Measurements from ENCODE around the gene GRB7. TPM values are rescaled to one million over a fixed set of nuclear protein-coding genes. Genes with fewer than 3 reads are reported as not detected.

The GRB7 gene
- total RNA-seq, 1 donor from 2014 or later, result 44.6 TPM

- no peak for TF ChIP-seq CTCF (IDR thresholded peaks at IDR 0.05; ENCODE audit: unreplicated experiment)
- H3K36me3 Mint-ChIP-seq, result no peaks in the 10 kb centered on the region
- H3K4me1 Mint-ChIP-seq, result peaks cover 34% of the 10 kb centered on the region
- H3K27ac Mint-ChIP-seq, result peak overlapping the region; percentile 30
- no peaks in the 10 kb centered on the region for H3K9me3 Mint-ChIP-seq
- H3K27me3 Mint-ChIP-seq (ENCODE audit: low read depth), result peaks cover 29% of the 10 kb centered on the region
- no peak overlapping the region for H3K4me3 Mint-ChIP-seq
- no peak for DNase-seq (ENCODE audit: low spot score in 2 of 2, unreplicated experiment in 2 of 2)
Measured at GRCh38 chr17:39735882-39736281, 1.9 kb upstream of the GRB7 start.

DNA sequence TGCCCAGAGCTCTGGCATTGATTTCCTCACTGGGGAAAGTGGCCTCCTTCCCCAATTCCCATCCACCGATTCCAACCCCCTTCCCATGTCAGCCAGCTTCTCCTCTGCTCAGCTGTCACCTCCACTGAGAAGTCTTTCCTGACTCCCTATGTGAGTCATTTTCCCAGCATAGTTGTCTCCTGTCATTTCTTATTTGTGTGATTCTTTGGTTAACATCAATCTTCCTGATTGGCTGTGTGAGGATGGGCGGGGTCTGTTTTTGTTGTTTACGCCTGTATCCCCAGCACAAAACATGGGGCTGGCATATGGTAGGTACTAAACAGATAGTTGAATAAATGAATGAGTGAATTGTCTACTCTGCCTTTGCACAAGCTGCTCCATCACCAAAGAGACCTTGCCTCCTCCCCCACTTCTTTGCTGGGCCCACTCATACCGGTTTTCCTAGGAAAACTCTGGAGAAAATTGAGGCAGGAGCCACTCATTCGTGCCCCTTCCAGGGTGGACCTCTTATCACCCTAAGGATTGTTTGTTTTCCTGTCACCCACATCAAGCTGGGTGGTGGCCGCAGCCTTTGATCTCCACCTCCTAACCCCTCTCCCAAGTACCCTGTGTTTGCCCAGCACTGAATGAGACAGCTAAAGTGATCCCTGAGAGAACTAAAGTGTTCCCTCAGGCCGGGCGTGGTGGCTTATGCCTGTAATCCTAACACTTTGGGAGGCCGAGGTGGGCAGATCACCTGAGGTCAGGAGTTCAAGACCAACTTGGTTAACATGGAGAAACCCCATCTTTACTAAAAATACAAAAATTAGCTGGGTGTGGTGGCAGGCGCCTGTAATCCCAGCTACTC lies 1.2 kb upstream of the GRB7 start:
- H3K36me3 Mint-ChIP-seq, result no peaks in the 10 kb centered on the region
- peaks cover 29% of the 10 kb centered on the region for H3K27me3 Mint-ChIP-seq (ENCODE audit: low read depth)
- H3K4me1 Mint-ChIP-seq, result peaks cover 39% of the 10 kb centered on the region
- DNase-seq (ENCODE audit: low spot score in 2 of 2, unreplicated experiment in 2 of 2), result no peak
- no peaks in the 10 kb centered on the region for H3K9me3 Mint-ChIP-seq
- H3K27ac Mint-ChIP-seq, result peak overlapping the region; percentile 31
- TF ChIP-seq CTCF (IDR thresholded peaks at IDR 0.05; ENCODE audit: unreplicated experiment), result no peak
- H3K4me3 Mint-ChIP-seq, result peak overlapping the region; percentile 47

DNA sequence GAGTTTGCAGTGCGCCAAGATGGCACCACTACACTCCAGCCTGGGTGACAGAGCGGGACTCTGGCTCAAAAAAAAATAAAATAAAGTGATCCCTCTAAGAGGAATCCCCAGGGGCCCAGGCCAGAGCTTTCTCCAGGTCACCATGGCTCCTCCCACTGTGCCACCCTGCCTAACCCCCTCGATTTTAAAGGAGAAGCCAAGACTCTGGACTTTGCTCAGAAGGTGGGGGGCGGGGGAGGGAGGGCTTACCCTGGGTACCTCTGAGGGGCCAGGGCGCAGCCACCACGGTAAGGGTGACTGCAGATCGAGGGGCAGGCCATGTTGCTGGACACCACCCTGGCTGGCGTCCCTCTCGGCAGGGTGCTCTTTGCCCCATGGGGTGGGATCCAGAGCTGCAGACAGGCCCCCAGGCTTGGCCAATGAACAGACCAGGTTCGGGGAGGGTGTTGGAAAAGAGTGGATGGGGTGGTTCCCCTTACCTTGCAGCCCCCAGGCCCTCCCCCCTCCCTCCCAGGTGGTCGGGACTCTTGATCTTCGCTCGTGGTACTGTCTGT lies 455 bp upstream of the GRB7 start:
- peaks cover 29% of the 10 kb centered on the region for H3K27me3 Mint-ChIP-seq (ENCODE audit: low read depth)
- no peak for TF ChIP-seq CTCF (IDR thresholded peaks at IDR 0.05; ENCODE audit: unreplicated experiment)
- peak overlapping the region; percentile 96 for H3K27ac Mint-ChIP-seq
- peaks cover 39% of the 10 kb centered on the region for H3K4me1 Mint-ChIP-seq
- peak overlapping the region; percentile 89 for H3K4me3 Mint-ChIP-seq
- no peaks in the 10 kb centered on the region for H3K9me3 Mint-ChIP-seq
- DNase-seq (ENCODE audit: low spot score in 2 of 2, unreplicated experiment in 2 of 2), result no peak
- no peaks in the 10 kb centered on the region for H3K36me3 Mint-ChIP-seq

DNA sequence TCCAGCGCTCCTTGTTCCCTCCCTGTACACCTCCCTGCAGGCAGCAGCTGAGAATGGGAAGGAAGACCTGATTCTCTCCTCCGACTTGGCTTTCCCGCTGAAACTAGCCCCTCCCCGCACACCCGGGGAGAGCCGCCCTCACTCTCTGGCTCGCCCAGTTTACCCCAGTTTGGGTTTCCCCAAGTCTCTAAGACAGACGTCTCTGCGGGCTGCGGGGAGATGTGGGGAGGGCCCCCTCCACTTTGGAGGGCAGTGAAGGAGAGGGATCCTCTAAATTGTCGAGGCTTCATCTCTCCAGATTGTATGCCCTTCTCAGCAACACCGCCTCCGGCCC lies 797 bp downstream of the GRB7 start:
- H3K4me3 Mint-ChIP-seq, result peak overlapping the region; percentile 89

More for the DNA sequence above, 797 bp downstream of the GRB7 start:
- H3K9me3 Mint-ChIP-seq, result no peaks in the 10 kb centered on the region
- peak overlapping the region; percentile 95 for H3K27ac Mint-ChIP-seq
- peak in 1 of 2 experiments; percentile 60 for DNase-seq (ENCODE audit: low spot score in 2 of 2, unreplicated experiment in 2 of 2)
- H3K36me3 Mint-ChIP-seq, result peaks cover 4% of the 10 kb centered on the region
- TF ChIP-seq CTCF (IDR thresholded peaks at IDR 0.05; ENCODE audit: unreplicated experiment), result no peak
- peaks cover 29% of the 10 kb centered on the region for H3K27me3 Mint-ChIP-seq (ENCODE audit: low read depth)
- H3K4me1 Mint-ChIP-seq, result peaks cover 39% of the 10 kb centered on the region
